Heart left ventricle (tissue), 16 donors: ENCODE measurements around the gene ARID3B. TPM values are rescaled to one million over a fixed set of nuclear protein-coding genes. Genes with fewer than 3 reads are reported as not detected.

ENCODE experiments used
- ATAC-seq, 4 donors: fragments of 200-7000 bp; cut with Tn5 transposase; one replicate each; pipeline ENCODE4 v1.9.1; 2020 to 2022; ENCODE audit warnings: moderate library complexity in 4 of 4, mild to moderate bottlenecking in 3 of 4, moderate number of reproducible peaks in 1 of 4
- DNase-seq, 5 donors: peaks; one replicate each; pipeline ENCODE4 v3.0.0-alpha.2; 2020
- H3K27ac ChIP-seq, 12 donors: fragments of 200-600 bp; sonication (generic) in 4 of 12; one replicate each; pipeline versions ENCODE4 v1.5.0 to v1.8.0; 2016 to 2022; ENCODE audit warnings: mild to moderate bottlenecking in 2 of 12
- H3K27me3 ChIP-seq, 9 donors: fragments of 200-600 bp; sonication (generic) in 2 of 9; one replicate each; pipeline versions ENCODE4 v1.5.1 to v1.8.0; 2016 to 2022; ENCODE audit warnings: mild to moderate bottlenecking in 3 of 9
- H3K36me3 ChIP-seq, 9 donors: fragments of 200-600 bp; sonication (generic) in 2 of 9; one replicate each; pipeline versions ENCODE4 v1.5.0 to v1.8.0; 2018 to 2022; ENCODE audit warnings: mild to moderate bottlenecking in 2 of 9
- H3K4me1 ChIP-seq, 12 donors: fragments of 200-600 bp; sonication (generic) in 4 of 12; one replicate each; pipeline versions ENCODE4 v1.5.0 to v1.8.0; 2016 to 2022; ENCODE audit warnings: mild to moderate bottlenecking in 3 of 12
- H3K4me3 ChIP-seq, 12 donors: fragments of 200-600 bp; sonication (generic) in 4 of 12; one replicate each; pipeline versions ENCODE4 v1.5.0 to v1.8.0; 2017 to 2022; ENCODE audit warnings: mild to moderate bottlenecking in 9 of 12, moderate library complexity in 4 of 12
- H3K9me3 ChIP-seq, 12 donors: fragments of 200-600 bp; sonication (generic) in 4 of 12; one replicate each; pipeline versions ENCODE4 v1.5.0 to v1.8.0; 2016 to 2022; ENCODE audit warnings: mild to moderate bottlenecking in 1 of 12
- POLR2A ChIP-seq, 2 donors: fragments of 450-650 bp; IDR thresholded peaks; one replicate each; pipeline ENCODE4 v1.6.1; 2017; ENCODE audit warnings: antibody characterized with exemption in 2 of 2, mild to moderate bottlenecking in 2 of 2, moderate library complexity in 2 of 2
- WGBS, 4 donors: extraction: QIAGEN DNeasy Blood & Tissue Kit in 2 of 4; methylation state at CpG; one replicate each; pipeline versions ENCODE4 v1.1.5 to v1.1.7; 2013 to 2018; 5-methylcytosine and 5-hydroxymethylcytosine counted together
- intact Hi-C, 10 donors: fragments of 100-400 bp; cut with DNase I; formaldehyde crosslinking; loops; one replicate each; pipeline versions ENCODE4 v1.11.1 to v1.14.2; 2022
- polyA plus RNA-seq, 2 donors: library from polyadenylated mRNA; stranded (reverse); fragments of 200-250 nt; gene quantifications; one replicate each; pipeline ENCODE4 v1.2.3, GENCODE V29; 2013
- total RNA-seq, 9 donors: library from RNA; depleted of rRNA in 2 of 9; stranded (reverse); fragments of >200 nt in 2 of 9; fragmentation: NEBNext Ultra II Directional in 3 of 9; extraction: Animal tissue kit (Norgen Biotek cat#: 25700) in 3 of 9; gene quantifications; one replicate each; pipeline versions ENCODE4 v1.1.0 to v1.2.4, GENCODE V29; 2016 to 2023
- TF ChIP-seq, protein P1 (sequence below), 12 donors: fragments of 200-600 bp; sonication (generic) in 4 of 12; IDR thresholded peaks; one replicate each; pipeline versions ENCODE4 v1.5.0 to v1.8.0; 2018 to 2022; ENCODE audit warnings: antibody characterized with exemption in 12 of 12, mild to moderate bottlenecking in 5 of 12
- donor health status: ischemic (EF 13 %, LVEDD 7.1; RV severe dilation, severe dysfunction).
- donor health status: healthy with polysubstance abuse.
- donor health status: DM: no; HTN: yes; CAD: no.
- donor health status: DM: no; HTN: no; CAD: no.
- donor health status: ischemic (EF 25% LVEDD 6.9; RV normal size, moderate dysfunction).
- donor health status: ischemic (EF 25% LVEDD 5.7; RV mildly dilated, moderate dysfunction).
- donor health status: healthy.
- donor health status: DM: yes; HTN: yes; CAD: no.
- donor health status: ischemic (EF 35%, LVEDD 5.7; RV mildly dilated, moderate dysfunction).
- donor health status: nonischemic (EF 11% LVEDD 7.7; RV severe dilation, severe dysfunction).
- donor health status: DM: yes; HTN: yes; CAD: no.
- donor health status: PGD.
- donor health status: ischemic (EF 29% LVEDD 5.4; RV normal size, mild dysfunction).
- donor health status: nonischemic (EF 23%, LVEDD 6.1; RV moderate dilation, normal function).

Gene ARID3B
- total and polyA plus RNA-seq, 11 donors = 1.3 to 4.3 (median 2.1) TPM

GRCh38 chr15:74603789-74604705 lies 63.0 kb downstream of the ARID3B start:
- Histone ChIP-seq H3K27ac (no peak overlapping the region), H3K4me3 (no peak overlapping the region), H3K27me3 (no peaks in the 10 kb centered on the region), H3K4me1 (peaks cover 3 to 29% (median 12%) of the 10 kb centered on the region in 12 donors), H3K36me3 (no peaks in the 10 kb centered on the region), H3K9me3 (no peaks in the 10 kb centered on the region)
- WGBS, 4 donors = 87 to 93% (median 91%) methylated on average over 6 to 11 of the region's 11 CpGs
- intact Hi-C loops = no loop called here
- ATAC-seq (no peak), DNase-seq (peak in 1 of 5 donors; percentile 18)
- TF ChIP-seq, protein P1, sequence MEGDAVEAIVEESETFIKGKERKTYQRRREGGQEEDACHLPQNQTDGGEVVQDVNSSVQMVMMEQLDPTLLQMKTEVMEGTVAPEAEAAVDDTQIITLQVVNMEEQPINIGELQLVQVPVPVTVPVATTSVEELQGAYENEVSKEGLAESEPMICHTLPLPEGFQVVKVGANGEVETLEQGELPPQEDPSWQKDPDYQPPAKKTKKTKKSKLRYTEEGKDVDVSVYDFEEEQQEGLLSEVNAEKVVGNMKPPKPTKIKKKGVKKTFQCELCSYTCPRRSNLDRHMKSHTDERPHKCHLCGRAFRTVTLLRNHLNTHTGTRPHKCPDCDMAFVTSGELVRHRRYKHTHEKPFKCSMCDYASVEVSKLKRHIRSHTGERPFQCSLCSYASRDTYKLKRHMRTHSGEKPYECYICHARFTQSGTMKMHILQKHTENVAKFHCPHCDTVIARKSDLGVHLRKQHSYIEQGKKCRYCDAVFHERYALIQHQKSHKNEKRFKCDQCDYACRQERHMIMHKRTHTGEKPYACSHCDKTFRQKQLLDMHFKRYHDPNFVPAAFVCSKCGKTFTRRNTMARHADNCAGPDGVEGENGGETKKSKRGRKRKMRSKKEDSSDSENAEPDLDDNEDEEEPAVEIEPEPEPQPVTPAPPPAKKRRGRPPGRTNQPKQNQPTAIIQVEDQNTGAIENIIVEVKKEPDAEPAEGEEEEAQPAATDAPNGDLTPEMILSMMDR (IDR thresholded peaks at IDR 0.05) = no peak
- no peak for TF ChIP-seq POLR2A (IDR thresholded peaks at IDR 0.05)

- Histone ChIP-seq H3K27ac (no peak overlapping the region), H3K4me3 (no peak overlapping the region), H3K4me1 (peaks cover 0 to 27% (median 8%) of the 10 kb centered on the region in 12 donors), H3K27me3 (no peaks in the 10 kb centered on the region), H3K9me3 (no peaks in the 10 kb centered on the region), H3K36me3 (no peaks in the 10 kb centered on the region)
- ATAC-seq (no peak), DNase-seq (no peak)
- TF ChIP-seq, protein P1 (IDR thresholded peaks at IDR 0.05) = no peak
- TF ChIP-seq POLR2A (IDR thresholded peaks at IDR 0.05) = no peak
- intact Hi-C loops = no loop called here
- WGBS, 4 donors = 69 to 74% (median 71%) methylated on average over 11 to 12 of the region's 12 CpGs
Measured at GRCh38 chr15:74604983-74605794, 64.2 kb downstream of the ARID3B start.

GRCh38 chr15:74605795-74606150 lies 64.8 kb downstream of the ARID3B start:
- Histone ChIP-seq H3K36me3 (no peaks in the 10 kb centered on the region), H3K27ac (no peak overlapping the region), H3K4me1 (peaks cover 0 to 27% (median 12%) of the 10 kb centered on the region in 12 donors), H3K27me3 (no peaks in the 10 kb centered on the region), H3K4me3 (no peak overlapping the region), H3K9me3 (no peaks in the 10 kb centered on the region)
- no peak for TF ChIP-seq POLR2A (IDR thresholded peaks at IDR 0.05)
- TF ChIP-seq, protein P1 (IDR thresholded peaks at IDR 0.05) = no peak
- ATAC-seq (no peak), DNase-seq (no peak)
- 73 to 100% (median 88%) methylated on average over 1 of the region's 1 CpG for WGBS, 4 donors
- intact Hi-C loops = no loop called here

GRCh38 chr15:74608786-74609185 lies 67.8 kb downstream of the ARID3B start:
- peaks cover 0 to 25% (median 17%) of the 10 kb centered on the region in 12 donors for H3K4me1 ChIP-seq
- no peak for ATAC-seq
- DNase-seq = no peak

More at GRCh38 chr15:74608786-74609185, 67.8 kb downstream of the ARID3B start:
- no peak overlapping the region for H3K27ac ChIP-seq
- H3K36me3 ChIP-seq = no peaks in the 10 kb centered on the region
- intact Hi-C loops = no loop called here
- 87 to 100% (median 90%) methylated on average over 2 to 3 of the region's 3 CpGs for WGBS, 4 donors
- no peaks in the 10 kb centered on the region for H3K27me3 ChIP-seq
- H3K4me3 ChIP-seq = no peak overlapping the region
- H3K9me3 ChIP-seq = no peaks in the 10 kb centered on the region
- no peak for TF ChIP-seq POLR2A (IDR thresholded peaks at IDR 0.05)
- TF ChIP-seq, protein P1 (IDR thresholded peaks at IDR 0.05) = no peak
